GM12878 (cell line): Measurements from ENCODE around the gene TBX15.

Source experiments
- ATF3 ChIP-seq: IDR thresholded peaks from 2 replicates; pipeline ENCODE4 v1.6.1; 2011; ENCODE audit warnings: low read depth, mild to moderate bottlenecking, low read length, moderate library complexity, borderline replicate concordance; ENCODE audit errors: extremely low read depth
- BHLHE40 ChIP-seq, 2 experiments: fragments of 450-650 bp in 1 of 2; IDR thresholded peaks; 2 replicates each; pipeline ENCODE4 v1.6.1; 2011 to 2017; ENCODE audit warnings: low read depth in 2 of 2, borderline replicate concordance in 1 of 2, improper control_type of control experiment in 1 of 2, low read length in 1 of 2, mild to moderate bottlenecking in 1 of 2
- CTCF ChIP-seq, 3 experiments: IDR thresholded peaks in 2 of 3; conservative IDR thresholded peaks in 1 of 3; 2 replicates each; pipeline ENCODE4 v1.5.1; 2011; ENCODE audit warnings: low read depth in 3 of 3, low read length in 3 of 3, mild to moderate bottlenecking in 3 of 3, control low read depth in 2 of 3, moderate library complexity in 2 of 3, inconsistent platforms in 1 of 3, mixed read lengths in 1 of 3; ENCODE audit not compliant: control insufficient read depth in 2 of 3, insufficient read depth in 1 of 3; ENCODE audit errors: extremely low read depth in 1 of 3
- DPF2 ChIP-seq: fragments of 450-650 bp; IDR thresholded peaks from 2 replicates; pipeline ENCODE4 v1.6.1; 2017; ENCODE audit warnings: mild to moderate bottlenecking
- HDAC2 ChIP-seq: fragments of 200-600 bp; sonication (generic); IDR thresholded peaks from 2 replicates; pipeline ENCODE4 v1.6.1; 2017
- KLF5 ChIP-seq: fragments of 450-650 bp; IDR thresholded peaks from 2 replicates; pipeline ENCODE4 v1.6.1; 2014; ENCODE audit warnings: mild to moderate bottlenecking; ENCODE audit not compliant: partially characterized antibody
- POLR2AphosphoS5 ChIP-seq: IDR thresholded peaks from 2 replicates; pipeline ENCODE4 v1.6.1; 2011; ENCODE audit warnings: mild to moderate bottlenecking, low read length, inconsistent platforms

DNA sequence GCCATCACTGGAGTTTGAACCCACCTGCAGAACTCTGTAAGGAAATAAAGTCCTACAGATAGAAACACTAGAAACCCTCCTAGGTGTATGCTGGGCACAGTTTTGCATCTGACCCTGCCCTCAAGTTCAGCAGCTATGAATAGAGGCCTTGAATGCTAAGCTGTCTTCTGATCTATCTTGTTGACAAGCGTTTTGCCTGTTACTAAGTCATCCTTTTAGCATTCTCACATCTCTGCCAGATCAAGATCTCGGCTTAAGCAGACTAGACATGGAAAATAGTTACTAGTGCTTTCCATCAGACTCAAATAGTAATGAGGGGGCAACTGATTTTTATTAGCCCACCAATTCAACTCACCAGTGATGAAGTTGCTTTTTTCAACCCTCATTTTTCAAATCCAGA lies 10.5 kb downstream of the TBX15 start:
- no peak for TF ChIP-seq POLR2AphosphoS5
- no peak for TF ChIP-seq BHLHE40 (IDR thresholded peaks at IDR 0.05; ENCODE audit: borderline replicate concordance in 1 of 2, low read depth in 2 of 2, low read length in 1 of 2)
- no peak for TF ChIP-seq HDAC2
- TF ChIP-seq CTCF (IDR thresholded peaks at IDR 0.05 in 2 of 3, conservative IDR thresholded peaks at IDR 0.05 in 1 of 3; ENCODE audit: control insufficient read depth in 2 of 3, extremely low read depth in 1 of 3, insufficient read depth in 1 of 3, low read depth in 3 of 3, low read length in 3 of 3), result no peak
- no peak for TF ChIP-seq ATF3
- no peak for TF ChIP-seq DPF2
- no peak for TF ChIP-seq KLF5
